Activated T-cell treated with anti-CD3 and anti-CD28 coated beads for 24 hours (primary cell): ENCODE measurements around the gene PARP3.
"Not testable (repeated sequence)": the region's sequence is repeated elsewhere in the genome, so short reads cannot be mapped to it uniquely, and the experiment has no call there.

Experiments
- DNase-seq: peaks from one replicate; pipeline ENCODE4 v3.0.0-alpha.2; 2020; ENCODE audit warnings: low read depth

PARP3 gene

GRCh38 chr3:51985063-51985462 is 42.9 kb downstream of the PARP3 start:
- no peak for DNase-seq

DNA sequence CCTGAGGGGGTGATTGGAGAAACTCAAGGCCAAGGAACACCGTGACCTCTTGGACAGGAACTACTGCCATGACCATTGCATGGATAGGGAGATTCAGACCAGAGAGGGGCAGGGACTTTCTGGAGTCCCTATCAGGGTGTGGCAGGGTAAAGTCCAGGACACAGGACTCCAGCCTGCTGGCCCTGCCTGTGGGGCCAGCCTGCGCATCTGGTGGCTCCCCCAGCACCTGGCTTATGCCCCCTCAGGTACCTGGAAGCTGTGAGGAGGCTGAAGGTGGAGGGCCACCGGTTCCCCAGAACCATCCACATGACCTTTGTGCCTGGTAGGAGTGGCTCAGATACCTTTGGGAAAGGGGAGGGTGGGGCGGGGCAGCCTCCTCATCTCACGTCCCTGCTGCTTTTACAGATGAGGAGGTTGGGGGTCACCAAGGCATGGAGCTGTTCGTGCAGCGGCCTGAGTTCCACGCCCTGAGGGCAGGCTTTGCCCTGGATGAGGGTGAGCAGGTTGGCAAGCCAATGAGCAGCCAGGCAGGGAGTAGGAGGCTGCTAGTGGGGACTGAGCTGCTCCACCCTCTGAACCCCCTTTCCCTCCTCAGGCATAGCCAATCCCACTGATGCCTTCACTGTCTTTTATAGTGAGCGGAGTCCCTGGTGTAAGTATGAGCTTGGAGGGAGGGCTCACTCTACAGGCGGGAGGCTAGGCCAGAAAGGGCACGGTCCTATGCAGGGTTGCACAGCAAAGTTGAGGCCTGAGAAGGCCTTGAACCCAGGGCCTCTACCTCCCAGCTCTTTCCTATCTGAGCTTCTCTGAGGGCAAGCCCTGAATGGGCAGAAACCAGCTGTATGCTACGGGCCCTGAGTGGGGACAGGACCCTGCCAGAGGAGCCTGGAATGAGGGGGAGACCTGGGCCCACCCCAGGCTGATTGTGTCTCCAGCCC is 44.1 kb downstream of the PARP3 start:
- no peak for DNase-seq

GRCh38 chr3:51987568-51987967 is 45.4 kb downstream of the PARP3 start:
- DNase-seq = no peak

DNA sequence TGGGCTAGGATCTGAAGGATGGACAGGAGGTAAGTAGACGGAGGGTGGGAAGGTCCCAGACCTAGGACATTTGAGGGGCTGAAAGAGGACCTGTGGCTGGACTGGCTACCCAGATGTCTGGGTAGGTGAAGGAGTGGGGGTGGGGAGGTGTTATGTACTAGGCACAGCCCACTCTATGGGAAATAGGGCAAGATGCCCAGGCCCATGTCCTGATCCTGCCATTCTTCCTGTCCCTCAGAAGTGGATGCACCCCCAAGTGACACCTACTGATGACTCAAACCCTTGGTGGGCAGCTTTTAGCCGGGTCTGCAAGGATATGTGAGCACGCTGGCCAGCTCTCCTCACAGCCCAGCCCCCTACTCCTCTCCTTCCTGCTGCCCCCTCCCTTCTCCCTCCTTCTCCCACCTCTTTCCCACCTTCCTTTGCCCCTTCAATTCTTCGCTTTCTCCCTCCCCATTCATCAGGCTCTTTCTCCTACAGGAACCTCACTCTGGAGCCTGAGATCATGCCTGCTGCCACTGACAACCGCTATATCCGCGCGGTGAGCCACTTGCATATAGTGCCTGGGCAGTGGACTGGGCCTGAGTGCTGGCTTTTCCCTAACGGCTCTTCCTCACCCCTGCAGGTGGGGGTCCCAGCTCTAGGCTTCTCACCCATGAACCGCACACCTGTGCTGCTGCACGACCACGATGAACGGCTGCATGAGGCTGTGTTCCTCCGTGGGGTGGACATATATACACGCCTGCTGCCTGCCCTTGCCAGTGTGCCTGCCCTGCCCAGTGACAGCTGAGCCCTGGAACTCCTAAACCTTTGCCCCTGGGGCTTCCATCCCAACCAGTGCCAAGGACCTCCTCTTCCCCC is 46.4 kb downstream of the PARP3 start:
- DNase-seq = no peak

DNA sequence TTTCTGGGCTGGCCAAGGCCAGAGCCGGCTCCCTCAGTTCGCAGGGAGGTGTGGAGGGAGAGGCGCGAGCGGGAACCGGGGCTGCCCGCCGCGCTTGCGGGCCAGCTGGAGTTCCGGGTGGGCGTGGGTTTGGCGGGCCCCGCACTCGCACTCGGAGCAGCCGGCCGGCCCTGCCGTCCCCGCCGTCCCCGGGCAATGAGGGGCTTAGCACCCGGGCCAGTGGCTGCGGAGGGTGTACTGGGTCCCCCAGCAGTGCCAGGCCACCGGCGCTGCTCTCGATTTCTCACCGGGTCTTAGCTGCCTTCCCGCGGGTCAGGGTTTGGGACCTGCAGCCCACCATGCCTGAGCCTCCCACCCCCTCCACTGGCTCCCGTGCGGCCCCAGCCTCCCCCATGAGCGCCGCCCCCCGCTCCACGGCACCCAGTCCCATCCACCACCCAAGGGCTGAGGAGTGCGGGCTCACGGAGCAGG is 48.4 kb downstream of the PARP3 start:
- DNase-seq = not testable (repeated sequence)

DNA sequence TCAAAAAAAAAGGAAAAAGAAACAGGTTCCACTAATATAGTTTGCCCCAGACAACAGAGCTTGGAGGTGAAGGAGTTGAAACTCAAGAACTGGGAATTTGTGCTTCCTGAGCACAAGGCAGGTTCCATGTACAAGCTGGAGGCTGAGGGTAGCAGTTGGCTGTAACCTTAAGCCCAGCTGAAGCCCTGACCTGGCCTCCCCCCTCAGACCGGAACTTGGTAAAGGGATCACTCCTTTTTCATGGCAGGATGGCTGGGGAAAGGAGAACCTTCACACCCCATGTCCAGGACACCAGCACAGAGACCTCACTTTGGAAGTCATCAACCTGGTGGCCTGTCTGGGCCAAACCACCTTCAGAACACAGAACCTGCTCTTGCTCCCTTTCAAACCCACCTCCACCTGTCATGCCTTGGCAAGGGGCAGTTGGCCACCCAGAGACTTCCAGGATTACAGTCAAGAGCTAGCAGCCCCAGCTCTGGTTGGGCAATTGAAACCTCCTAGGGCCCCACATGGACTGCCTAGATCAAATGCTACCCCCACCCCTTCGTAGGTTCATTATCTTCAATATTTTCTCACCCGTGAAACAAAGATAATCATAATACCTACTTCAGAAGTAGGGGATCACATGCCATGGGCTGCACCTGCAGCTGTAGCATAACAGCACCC is 50.0 kb downstream of the PARP3 start:
- DNase-seq = no peak

DNA sequence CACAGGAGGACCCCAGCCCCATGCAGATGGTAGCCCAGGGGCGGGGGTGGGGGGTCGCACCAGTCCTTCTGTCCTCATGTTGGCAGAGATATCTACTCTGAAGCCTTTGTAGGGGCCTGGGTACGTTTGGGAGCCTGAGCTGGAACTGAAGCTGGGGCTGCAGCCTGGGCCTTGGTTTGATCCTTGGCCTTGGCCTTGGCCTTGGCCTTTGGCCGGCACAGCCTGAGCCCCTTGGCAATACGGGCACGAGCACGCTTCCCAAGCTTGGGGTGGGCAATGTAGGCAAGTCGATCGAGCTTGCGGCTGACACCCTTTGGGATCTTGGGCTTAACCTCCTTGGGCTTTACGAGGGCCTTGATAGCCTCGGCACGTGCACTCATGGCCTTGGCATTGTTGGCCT is 51.5 kb downstream of the PARP3 start:
- not testable (repeated sequence) for DNase-seq

DNA sequence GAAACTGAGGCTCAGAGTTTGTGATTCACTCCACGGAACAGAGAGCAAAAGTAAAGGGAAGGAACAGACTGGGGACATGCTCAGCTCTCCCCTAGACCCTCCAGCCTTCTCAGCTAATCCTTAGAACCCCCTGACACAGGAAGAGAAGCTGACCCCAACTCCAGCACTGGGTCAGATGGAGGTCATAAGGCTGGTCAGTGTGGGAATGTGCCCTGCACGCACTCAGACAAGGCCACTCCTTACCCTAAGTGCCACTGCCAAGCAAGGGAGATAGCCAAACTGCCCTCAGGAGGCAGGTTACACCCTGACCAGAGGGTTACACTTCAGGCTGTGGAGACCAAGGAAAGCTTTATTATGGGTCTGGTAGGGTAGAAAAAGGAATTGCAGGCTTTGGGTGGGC is 52.4 kb downstream of the PARP3 start:
- DNase-seq = no peak

- DNase-seq = peak; percentile 91
Observed at GRCh38 chr3:51995346-51996163, 53.4 kb downstream of the PARP3 start, which contains the start of gene RPL29. TSS of gene RPL29 (minus strand) at chr3:51995895. CDS start at chr3:51995461, 434 bp downstream.

- no peak for DNase-seq
Observed at GRCh38 chr3:51997172-51997571, 55.0 kb downstream of the PARP3 start.

DNA sequence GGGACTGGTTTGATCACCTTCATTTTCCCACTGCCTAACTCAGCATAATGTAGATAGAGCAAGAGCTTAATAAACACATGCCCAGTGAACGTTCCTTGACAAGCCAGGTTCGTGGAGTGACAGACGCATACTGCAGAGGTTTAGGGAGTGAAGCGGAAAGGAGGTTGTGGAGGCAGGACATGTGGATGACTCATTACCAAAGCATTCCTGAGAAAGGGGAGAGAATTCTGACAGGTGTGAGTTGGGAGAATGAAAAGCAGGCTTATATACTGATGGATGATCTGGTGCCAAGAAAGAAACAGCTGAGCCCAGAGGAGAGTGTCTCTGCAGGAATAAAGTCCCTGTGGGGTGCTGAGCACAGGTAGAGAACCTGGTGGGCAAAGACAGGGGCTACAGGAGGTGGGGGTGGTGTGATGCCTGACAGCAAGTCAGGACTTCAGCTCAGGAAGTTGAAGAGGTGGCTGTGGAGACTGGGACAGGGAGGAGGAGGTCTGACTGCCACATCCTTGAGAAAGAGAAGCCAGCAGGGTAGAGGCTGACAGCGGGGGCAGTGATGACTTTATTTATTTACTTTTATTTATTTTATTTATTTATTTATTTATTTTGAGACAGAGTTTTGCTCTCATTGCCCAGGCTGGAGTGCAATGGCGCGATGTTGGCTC is 55.9 kb downstream of the PARP3 start:
- no peak for DNase-seq
